ENCODE results near the gene PADI3.

- TF ChIP-seq CTCF (IDR thresholded peaks at IDR 0.05) = no peak
- no peak for TF ChIP-seq POLR2A (IDR thresholded peaks at IDR 0.05)
These were observed 57.5 kb downstream of the PADI3 start for GRCh38 chr1:17306407-17306806.
